KG1 (cell line): ENCODE data around the gene ZNF536.
"Not testable (repeated sequence)": the region's sequence is repeated elsewhere in the genome, so short reads cannot be mapped to it uniquely, and the experiment has no call there.

Experiments used
- DNase-seq: peaks from one replicate; lab custom pipeline; 2025; lab: John Stamatoyannopoulos, UW

Gene ZNF536

DNA sequence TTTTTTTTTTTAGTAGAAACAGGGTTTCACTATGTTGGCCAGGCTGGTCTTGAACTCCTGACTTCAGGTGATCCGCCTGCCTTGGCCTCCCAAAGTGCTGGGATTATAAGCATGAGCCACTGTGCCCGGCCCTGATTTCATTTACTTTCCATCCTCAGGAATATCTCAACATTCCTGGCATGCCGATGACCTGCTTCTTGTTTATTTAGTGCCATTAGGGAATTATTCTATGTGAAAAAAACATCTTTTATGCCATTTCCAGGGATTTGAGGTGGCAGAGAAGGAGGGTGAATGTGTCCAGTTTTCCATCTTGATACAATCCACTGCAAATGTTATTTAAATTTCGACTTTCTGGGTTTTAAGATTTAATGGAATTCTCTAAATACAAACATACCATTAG is 45.0 kb downstream of the ZNF536 start:
- not testable (repeated sequence) for DNase-seq

GRCh38 chr19:30419568-30420180 is 47.5 kb downstream of the ZNF536 start:
- no peak for DNase-seq

DNA sequence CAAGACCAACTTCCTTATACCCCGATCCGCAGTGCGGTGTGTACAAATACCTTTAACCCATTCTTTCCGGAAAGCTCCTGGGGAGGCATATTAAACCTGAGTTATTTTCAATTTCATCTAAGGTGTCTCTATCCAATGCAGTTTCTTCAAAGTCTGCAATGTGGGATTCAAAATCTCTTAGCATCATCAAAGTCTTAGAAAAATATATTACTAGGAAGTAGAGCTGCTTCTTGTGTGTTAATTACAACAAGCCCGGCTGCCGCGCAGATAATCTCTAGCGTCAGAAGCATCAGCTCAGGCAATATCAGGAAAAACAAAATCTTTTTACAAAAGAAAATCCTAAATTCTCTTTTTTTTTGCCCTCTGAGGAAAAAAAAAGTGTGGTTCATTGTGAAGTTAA is 48.1 kb downstream of the ZNF536 start:
- no peak for DNase-seq

GRCh38 chr19:30420881-30421280 is 48.7 kb downstream of the ZNF536 start:
- no peak for DNase-seq

DNA sequence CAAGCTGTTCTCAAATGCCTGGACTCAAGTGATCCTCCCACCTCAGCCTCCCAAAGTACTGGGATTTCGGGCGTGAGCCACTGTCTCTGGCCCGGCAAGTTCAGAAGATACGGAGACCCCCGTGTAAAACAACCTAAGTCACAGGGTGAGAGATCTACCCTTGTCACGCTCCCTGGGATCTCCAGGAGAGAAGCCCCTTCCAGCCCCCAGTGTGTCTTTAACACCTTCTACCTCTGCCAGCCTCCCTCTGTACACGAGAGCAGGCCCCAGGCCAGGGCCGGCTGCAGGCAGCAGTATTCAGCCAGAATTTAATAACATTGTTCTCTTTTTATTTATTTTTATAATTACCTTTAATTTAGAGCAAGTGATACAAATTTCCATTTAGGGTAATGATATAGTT is 49.4 kb downstream of the ZNF536 start:
- no peak for DNase-seq

DNA sequence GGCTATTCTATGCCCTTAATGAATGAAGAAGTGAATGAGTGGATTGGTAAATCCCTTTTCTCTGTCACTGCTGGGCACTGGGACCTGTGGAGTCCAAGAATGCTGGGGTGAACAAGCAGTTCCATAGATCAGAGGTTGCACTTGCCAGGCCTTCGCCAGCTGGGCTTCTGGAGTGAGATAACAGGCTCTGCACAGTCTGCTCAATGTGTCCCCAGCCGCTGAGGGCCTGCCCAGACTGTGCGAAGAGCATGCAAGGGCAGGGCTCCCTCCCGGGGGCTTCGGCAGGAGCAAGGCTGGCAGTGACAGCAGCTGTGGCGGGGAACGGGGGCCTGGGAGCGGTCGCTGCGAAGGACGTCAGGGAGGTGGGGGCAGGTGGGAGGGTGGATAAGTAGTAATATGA is 51.3 kb downstream of the ZNF536 start:
- no peak for DNase-seq

- no peak for DNase-seq
Measured at GRCh38 chr19:30425885-30426838, 54.0 kb downstream of the ZNF536 start.

DNA sequence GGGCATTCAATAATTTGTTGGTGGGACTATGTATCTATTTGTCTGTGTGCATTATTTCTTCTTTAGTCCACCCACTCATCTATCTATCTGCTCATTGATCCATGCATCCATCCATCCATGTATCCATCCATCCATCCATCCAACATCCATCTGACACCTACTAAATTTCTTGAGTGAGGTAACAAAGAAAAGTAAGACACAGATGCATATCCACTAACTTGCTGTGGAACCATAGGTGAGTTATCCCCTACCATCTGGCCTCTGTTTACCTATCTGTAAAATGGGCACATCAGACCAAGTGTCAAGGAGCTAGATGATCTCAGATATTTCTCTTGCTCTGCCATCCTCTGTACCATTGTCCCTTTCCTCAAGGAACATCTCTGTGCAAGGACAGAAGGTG is 54.7 kb downstream of the ZNF536 start:
- no peak for DNase-seq

- DNase-seq = no peak
Measured at GRCh38 chr19:30428092-30428680, 56.0 kb downstream of the ZNF536 start.

DNA sequence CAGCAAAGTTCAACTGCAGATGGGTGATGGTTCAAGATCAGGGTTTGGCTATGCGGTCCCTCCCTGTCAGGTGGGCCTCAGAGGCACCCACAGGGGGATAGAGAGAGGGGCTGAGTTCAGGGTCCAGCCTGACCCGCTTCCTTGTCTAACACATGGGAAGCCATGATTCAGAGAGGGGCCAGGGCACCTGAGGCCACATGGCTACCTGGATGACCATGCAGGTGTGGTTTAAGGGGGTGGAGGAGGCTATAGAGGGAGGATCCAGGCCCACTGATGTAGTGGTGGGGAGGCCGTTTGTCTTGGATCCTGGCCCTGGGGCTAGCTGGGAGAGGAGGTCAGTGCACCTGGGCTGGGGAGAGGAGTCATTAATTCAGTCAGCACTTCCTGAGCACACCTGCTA is 56.7 kb downstream of the ZNF536 start:
- no peak for DNase-seq

DNA sequence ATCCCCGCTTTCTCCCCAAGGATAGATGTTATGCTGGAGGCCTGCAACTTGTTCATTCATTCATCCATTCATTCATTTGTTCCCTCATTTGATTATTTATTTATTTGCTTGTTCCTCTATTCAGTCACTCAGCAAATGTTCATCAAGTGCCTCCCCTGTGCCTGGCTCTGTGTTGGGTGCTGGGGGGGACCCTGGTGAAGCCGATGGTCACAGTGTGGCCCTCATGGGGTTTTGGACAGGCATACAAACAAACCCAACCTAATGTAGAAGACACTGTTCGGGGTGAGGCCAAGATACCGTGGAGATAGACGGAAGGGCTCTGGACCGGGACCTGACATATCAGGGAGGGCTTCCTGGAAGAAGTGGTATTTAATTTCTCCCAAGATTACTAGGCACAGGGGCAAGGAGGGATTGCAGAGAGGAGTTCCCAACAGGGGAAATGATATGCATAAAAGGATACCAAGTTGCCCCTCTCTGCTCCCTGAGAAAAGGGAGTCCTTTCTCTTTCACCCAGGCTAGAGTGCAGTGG is 58.1 kb downstream of the ZNF536 start:
- no peak for DNase-seq

GRCh38 chr19:30431591-30431990 is 59.4 kb downstream of the ZNF536 start:
- no peak for DNase-seq

DNA sequence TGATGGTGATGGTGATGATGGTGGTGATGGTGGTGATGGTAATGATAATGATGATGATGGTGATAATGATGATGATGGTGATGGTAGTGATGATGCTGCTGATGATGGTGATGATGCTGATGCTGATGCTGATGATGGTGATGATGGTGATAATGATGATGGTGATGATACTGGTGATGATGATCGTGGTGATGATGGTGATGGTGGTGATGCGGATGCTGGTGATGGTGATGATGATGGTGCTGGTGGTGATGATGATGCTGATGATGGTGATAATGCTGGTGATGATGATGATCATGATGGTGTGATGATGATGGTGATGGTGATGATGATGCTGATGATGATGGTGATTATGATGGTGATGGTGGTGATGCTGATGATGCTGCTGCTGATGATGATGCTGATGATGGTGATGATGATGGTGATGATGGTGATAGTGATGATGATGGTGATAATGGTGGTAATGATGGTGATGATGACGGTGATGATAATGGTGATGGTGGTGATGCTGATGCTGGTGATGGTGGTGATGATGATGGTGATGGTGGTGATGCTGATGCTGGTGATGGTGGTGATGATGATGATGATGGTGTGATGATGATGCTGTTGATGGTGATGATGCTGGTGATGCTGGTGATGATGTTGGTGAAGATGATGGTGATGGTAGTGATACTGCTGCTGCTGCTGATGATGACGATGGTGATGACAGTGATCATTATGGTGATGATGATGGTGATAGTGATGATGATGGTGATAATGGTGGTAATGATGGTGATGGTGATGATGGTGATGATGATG is 62.8 kb downstream of the ZNF536 start:
- DNase-seq = no peak

GRCh38 chr19:30437869-30438268 is 65.7 kb downstream of the ZNF536 start:
- no peak for DNase-seq

DNA sequence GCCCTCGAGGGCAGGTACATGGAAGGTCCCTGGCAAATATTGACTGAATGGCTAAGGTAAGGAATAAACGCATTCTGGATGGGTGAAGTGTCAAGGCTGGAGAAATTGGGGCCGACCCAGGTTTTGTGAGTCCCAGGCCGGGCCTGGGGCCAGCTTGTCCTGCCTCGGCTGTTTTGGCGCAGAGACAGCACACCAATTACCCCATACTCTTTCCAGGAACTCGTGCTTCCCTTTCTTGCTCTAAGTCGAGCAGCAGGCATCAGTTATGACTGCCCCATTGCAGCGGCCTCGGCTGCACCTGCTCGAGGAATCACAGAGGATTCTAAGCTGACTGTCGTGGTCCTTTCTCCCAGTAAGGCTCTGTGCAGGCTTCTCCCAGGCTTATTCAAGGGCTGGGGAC is 67.1 kb downstream of the ZNF536 start:
- DNase-seq = no peak

GRCh38 chr19:30441011-30441410 is 68.8 kb downstream of the ZNF536 start:
- DNase-seq = no peak

DNA sequence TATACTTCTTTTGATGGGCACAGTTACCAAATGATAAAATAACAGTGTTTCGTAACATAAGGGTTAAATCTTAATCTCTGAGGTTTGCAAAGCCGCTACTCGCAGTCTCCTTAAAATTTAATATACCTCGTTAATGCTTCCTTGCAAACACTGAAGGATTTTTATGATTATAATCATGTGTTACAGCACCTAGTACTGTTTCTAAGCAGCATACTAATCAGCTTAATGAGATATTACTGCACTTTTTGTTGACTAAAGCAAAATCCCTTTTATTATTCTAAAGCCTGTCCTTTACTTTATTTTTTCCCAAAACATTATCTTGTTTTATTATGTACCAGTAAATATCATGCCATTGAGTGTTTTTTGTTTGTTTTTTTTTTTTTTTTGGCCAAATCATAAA is 70.5 kb downstream of the ZNF536 start:
- DNase-seq = no peak

DNA sequence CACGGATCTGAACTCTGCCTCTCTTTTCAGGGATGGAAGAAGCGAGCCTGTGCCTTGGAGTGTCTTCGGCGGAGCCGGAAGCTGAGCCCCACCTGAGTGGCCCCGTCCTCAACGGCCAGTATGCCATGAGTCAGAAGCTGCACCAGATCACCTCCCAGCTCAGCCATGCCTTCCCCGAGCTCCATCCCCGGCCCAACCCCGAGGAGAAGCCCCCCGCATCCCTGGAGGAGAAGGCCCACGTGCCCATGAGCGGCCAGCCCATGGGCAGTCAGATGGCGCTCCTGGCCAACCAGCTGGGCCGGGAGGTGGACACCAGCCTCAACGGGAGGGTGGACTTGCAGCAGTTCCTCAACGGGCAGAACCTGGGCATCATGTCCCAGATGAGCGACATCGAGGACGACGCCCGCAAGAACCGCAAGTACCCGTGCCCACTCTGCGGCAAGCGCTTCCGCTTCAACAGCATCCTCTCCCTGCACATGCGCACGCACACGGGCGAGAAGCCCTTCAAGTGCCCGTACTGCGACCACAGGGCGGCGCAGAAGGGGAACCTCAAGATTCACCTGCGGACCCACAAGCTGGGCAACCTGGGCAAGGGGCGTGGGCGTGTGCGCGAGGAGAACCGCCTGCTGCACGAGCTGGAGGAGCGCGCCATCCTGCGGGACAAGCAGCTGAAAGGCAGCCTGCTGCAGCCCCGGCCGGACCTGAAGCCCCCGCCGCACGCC is 71.5 kb downstream of the ZNF536 start:
- DNase-seq = no peak

DNA sequence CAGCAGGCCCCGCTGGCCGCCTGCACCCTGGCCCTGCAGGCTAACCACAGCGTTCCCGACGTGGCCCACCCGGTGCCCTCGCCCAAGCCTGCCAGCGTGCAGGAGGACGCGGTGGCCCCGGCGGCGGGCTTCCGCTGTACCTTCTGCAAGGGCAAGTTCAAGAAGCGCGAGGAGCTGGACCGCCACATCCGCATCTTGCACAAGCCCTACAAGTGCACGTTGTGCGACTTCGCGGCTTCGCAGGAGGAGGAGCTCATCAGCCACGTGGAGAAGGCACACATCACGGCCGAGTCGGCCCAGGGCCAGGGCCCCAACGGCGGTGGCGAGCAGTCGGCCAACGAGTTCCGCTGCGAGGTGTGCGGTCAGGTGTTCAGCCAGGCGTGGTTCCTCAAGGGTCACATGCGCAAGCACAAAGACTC is 72.1 kb downstream of the ZNF536 start:
- DNase-seq = no peak

DNA sequence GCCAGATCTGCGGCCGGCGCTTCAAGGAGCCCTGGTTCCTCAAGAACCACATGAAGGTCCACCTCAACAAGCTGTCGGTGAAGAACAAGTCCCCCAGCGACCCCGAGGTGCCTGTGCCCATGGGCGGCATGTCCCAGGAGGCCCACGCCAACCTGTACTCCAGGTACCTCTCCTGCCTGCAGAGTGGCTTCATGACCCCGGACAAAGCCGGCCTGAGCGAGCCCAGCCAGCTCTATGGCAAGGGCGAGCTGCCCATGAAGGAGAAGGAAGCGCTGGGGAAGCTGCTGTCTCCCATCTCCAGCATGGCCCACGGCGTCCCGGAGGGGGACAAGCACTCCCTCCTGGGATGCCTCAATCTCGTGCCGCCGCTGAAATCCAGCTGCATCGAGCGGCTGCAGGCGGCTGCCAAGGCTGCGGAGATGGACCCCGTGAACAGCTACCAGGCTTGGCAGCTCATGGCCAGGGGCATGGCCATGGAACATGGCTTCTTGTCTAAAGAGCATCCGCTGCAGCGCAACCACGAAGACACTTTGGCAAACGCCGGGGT is 72.6 kb downstream of the ZNF536 start:
- no peak for DNase-seq

GRCh38 chr19:30445385-30445784 is 73.2 kb downstream of the ZNF536 start:
- DNase-seq = no peak
